ENCODE measurements around the gene NCL. TPM values are rescaled to one million over a fixed set of nuclear protein-coding genes. Genes with fewer than 3 reads are reported as not detected.

The NCL gene, protein sequence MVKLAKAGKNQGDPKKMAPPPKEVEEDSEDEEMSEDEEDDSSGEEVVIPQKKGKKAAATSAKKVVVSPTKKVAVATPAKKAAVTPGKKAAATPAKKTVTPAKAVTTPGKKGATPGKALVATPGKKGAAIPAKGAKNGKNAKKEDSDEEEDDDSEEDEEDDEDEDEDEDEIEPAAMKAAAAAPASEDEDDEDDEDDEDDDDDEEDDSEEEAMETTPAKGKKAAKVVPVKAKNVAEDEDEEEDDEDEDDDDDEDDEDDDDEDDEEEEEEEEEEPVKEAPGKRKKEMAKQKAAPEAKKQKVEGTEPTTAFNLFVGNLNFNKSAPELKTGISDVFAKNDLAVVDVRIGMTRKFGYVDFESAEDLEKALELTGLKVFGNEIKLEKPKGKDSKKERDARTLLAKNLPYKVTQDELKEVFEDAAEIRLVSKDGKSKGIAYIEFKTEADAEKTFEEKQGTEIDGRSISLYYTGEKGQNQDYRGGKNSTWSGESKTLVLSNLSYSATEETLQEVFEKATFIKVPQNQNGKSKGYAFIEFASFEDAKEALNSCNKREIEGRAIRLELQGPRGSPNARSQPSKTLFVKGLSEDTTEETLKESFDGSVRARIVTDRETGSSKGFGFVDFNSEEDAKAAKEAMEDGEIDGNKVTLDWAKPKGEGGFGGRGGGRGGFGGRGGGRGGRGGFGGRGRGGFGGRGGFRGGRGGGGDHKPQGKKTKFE
- total RNA-seq: 100 to 1,000 TPM; 461 to 462 TPM

- peak within 1 kb of the TSS; percentile 99 for H3K4me3 Mint-ChIP-seq
- H3K4me1 Mint-ChIP-seq: peaks cover 37% of the 10 kb centered on the region
- POLR2A ChIA-PET: interaction anchor here (0.5 to 4.1 kb wide), 31 partner anchors 9 to 1087 kb away, joined by 3 to 76 read pairs (median 4); partner anchors contain the start of genes COPS7B, EIF4E2, PDE6D and PTMA
- peak; percentile 93 for ATAC-seq (ENCODE audit: low read depth)
- H3K27ac Mint-ChIP-seq: peak within 1 kb of the TSS; percentile 100
- H3K9me3 Mint-ChIP-seq: no peaks in the 10 kb centered on the region
- no peaks in the 10 kb centered on the region for H3K27me3 Mint-ChIP-seq
- peak; percentile 88 for DNase-seq
- peaks cover 37% of the 10 kb centered on the region for H3K36me3 Mint-ChIP-seq
Measured at GRCh38 chr2:231463698-231464575, at the start of gene NCL. Gene NCL, minus strand, starts transcription at chr2:231464484. Its CDS starts 131 bp downstream, at chr2:231464353.

- peak overlapping the region; percentile 89 for H3K4me3 Mint-ChIP-seq
- H3K36me3 Mint-ChIP-seq: no peaks in the 10 kb centered on the region
- no peaks in the 10 kb centered on the region for H3K9me3 Mint-ChIP-seq
- POLR2A ChIA-PET: interaction anchor here (0.6 to 2.2 kb wide), 5 partner anchors 32 to 88 kb away, joined by 3 to 24 read pairs (median 4); partner anchors contain the start of gene NCL
- no peak for DNase-seq
- peaks cover 19% of the 10 kb centered on the region for H3K4me1 Mint-ChIP-seq
- peak overlapping the region; percentile 92 for H3K27ac Mint-ChIP-seq
- peaks cover 10% of the 10 kb centered on the region for H3K27me3 Mint-ChIP-seq
- no peak for ATAC-seq (ENCODE audit: low read depth)
Measured at GRCh38 chr2:231513746-231514224, 49.5 kb upstream of the NCL start.

DNA sequence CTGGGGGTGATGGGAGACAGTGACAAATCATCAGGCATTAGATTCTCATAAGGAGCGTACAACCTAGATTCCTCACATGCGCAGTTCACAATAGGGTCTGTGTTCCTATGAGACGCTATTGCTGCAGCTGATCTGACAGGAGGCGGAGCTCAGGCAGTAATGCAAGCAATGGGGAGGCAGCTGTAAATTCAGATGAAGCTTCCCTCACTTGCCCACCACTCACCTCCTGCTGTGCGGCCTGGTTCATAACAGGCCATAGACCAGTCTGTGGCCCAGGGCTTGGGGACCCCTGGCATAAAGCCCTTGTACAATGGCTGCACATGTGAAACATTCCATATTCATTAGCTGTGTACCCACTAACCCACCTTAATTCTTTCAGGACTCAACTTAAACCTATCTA lies 47.9 kb upstream of the NCL start:
- Mint-ChIP-seq H3K9me3 (no peaks in the 10 kb centered on the region), H3K4me3 (no peak overlapping the region), H3K36me3 (peaks cover 1% of the 10 kb centered on the region), H3K27ac (no peak overlapping the region), H3K27me3 (peaks cover 6% of the 10 kb centered on the region), H3K4me1 (peaks cover 14% of the 10 kb centered on the region)
- ATAC-seq (ENCODE audit: low read depth) (no peak), DNase-seq (no peak)
- POLR2A ChIA-PET: interaction anchor here (0.6 to 1.9 kb wide), 2 partner anchors 28 to 30 kb away, joined by 3 to 9 read pairs; no protein-coding TSS in a partner anchor

DNA sequence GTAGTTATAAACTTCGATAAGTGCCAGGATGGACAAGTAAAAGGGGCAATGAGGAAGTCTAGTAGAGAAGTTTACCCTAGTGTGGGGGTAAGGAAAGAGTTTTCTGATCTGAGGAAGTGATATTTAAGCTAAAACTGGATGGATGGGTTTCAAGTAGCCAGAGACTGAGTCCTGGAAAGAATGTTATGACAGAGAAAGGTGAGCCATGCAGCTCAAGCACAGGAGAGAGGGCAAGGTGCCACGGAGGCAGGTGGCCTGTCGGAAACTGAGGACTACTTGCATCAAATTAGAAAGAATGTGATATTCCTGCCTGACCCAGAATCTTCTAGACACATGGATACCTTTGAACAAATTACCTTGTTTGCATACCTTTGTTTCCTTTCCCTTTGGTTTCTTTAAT lies 39.5 kb upstream of the NCL start:
- Mint-ChIP-seq H3K4me3 (no peak overlapping the region), H3K36me3 (peaks cover 3% of the 10 kb centered on the region), H3K27me3 (no peaks in the 10 kb centered on the region), H3K27ac (no peak overlapping the region), H3K4me1 (no peaks in the 10 kb centered on the region), H3K9me3 (no peaks in the 10 kb centered on the region)
- DNase-seq (no peak), ATAC-seq (ENCODE audit: low read depth) (no peak)
- POLR2A ChIA-PET: no interaction called here

GRCh38 chr2:231502596-231502995 lies 38.3 kb upstream of the NCL start:
- Mint-ChIP-seq H3K4me1 (no peaks in the 10 kb centered on the region), H3K27me3 (no peaks in the 10 kb centered on the region), H3K4me3 (no peak overlapping the region), H3K27ac (no peak overlapping the region), H3K36me3 (peaks cover 3% of the 10 kb centered on the region), H3K9me3 (no peaks in the 10 kb centered on the region)
- ATAC-seq (ENCODE audit: low read depth) (no peak), DNase-seq (no peak)
- POLR2A ChIA-PET: no interaction called here

DNA sequence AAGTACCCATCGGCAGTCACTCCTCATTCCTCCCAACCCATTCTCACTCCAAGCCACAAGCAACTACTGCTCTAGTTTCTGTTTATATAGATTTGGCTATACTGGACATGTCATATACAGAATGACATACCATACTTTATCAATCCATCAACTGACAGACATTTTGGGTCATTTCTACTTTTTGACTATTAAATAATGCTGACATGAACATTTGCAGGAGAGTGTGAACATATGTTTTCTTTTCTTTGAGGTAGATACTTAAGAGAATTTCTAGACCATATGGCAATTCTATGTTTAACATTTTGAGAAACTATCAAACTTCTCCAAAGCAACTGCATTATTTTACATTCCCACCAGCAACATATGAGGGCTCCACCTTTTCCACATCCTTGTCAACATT lies 33.4 kb upstream of the NCL start:
- no peak for ATAC-seq (ENCODE audit: low read depth)
- Mint-ChIP-seq H3K36me3 (no peaks in the 10 kb centered on the region), H3K27ac (no peak overlapping the region), H3K9me3 (no peaks in the 10 kb centered on the region), H3K27me3 (no peaks in the 10 kb centered on the region), H3K4me1 (no peaks in the 10 kb centered on the region), H3K4me3 (no peak overlapping the region)
- POLR2A ChIA-PET: no interaction called here
- no peak for DNase-seq

GRCh38 chr2:231494669-231495068 lies 30.4 kb upstream of the NCL start:
- Mint-ChIP-seq H3K27me3 (no peaks in the 10 kb centered on the region), H3K4me1 (no peaks in the 10 kb centered on the region), H3K9me3 (no peaks in the 10 kb centered on the region), H3K4me3 (no peak overlapping the region), H3K27ac (no peak overlapping the region), H3K36me3 (no peaks in the 10 kb centered on the region)
- ATAC-seq (ENCODE audit: low read depth) (no peak), DNase-seq (no peak)
- POLR2A ChIA-PET: no interaction called here

DNA sequence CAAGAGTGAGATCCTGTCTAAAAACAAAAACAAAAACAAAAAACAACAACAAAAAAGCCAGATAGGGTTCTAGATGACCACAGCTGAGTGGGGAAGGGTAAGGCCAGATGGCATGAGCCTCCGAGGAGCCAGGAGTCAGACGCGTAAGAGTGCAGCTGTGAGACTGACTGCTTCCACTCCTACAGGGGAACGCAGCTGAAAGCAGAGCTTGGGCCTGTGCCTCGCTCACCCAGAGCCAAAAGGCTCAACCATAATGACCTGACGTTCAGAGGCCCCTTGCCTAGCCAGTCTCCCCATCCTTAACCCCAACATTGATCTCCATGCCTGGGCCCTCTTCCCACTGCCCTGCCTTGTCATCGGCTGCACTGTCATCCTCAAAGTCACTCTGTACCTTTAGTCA lies 26.5 kb upstream of the NCL start:
- ATAC-seq (ENCODE audit: low read depth) (no peak), DNase-seq (no peak)
- no peak overlapping the region for H3K27ac Mint-ChIP-seq
- no peaks in the 10 kb centered on the region for H3K27me3 Mint-ChIP-seq
- POLR2A ChIA-PET: no interaction called here
- H3K9me3 Mint-ChIP-seq: no peaks in the 10 kb centered on the region
- peaks cover 5% of the 10 kb centered on the region for H3K4me1 Mint-ChIP-seq
- H3K36me3 Mint-ChIP-seq: no peaks in the 10 kb centered on the region
- H3K4me3 Mint-ChIP-seq: no peak overlapping the region

- no peaks in the 10 kb centered on the region for H3K36me3 Mint-ChIP-seq
- H3K4me3 Mint-ChIP-seq: no peak overlapping the region
- H3K27ac Mint-ChIP-seq: no peak overlapping the region
- POLR2A ChIA-PET: no interaction called here
- no peak for ATAC-seq (ENCODE audit: low read depth)
- no peaks in the 10 kb centered on the region for H3K27me3 Mint-ChIP-seq
- no peak for DNase-seq
- no peaks in the 10 kb centered on the region for H3K9me3 Mint-ChIP-seq
- peaks cover 5% of the 10 kb centered on the region for H3K4me1 Mint-ChIP-seq
Measured at GRCh38 chr2:231489990-231490389, 25.7 kb upstream of the NCL start.

DNA sequence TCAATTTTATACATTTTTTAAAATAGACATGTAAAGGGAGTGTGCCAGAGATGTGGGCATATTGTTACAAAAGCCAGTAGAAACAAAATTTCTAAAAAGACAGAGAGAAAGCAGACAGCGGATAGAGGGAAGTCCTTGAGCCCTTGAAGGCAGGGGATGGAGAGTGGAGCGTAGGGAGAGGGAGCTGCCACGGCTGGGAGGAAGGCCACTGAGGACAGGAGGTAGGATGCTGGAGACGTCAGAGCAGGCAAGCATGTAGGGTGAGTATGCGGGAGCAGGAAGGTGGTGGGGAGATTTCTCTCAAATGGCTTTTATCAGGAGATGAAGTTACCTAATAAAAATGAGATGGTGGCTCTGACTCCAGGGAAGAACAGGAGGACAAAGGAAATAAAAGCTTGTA lies 24.0 kb upstream of the NCL start:
- ATAC-seq (ENCODE audit: low read depth): no peak
- Mint-ChIP-seq H3K9me3 (no peaks in the 10 kb centered on the region), H3K4me3 (no peak overlapping the region), H3K27me3 (no peaks in the 10 kb centered on the region), H3K36me3 (no peaks in the 10 kb centered on the region), H3K4me1 (peaks cover 9% of the 10 kb centered on the region), H3K27ac (no peak overlapping the region)
- POLR2A ChIA-PET: no interaction called here
- DNase-seq: no peak

DNA sequence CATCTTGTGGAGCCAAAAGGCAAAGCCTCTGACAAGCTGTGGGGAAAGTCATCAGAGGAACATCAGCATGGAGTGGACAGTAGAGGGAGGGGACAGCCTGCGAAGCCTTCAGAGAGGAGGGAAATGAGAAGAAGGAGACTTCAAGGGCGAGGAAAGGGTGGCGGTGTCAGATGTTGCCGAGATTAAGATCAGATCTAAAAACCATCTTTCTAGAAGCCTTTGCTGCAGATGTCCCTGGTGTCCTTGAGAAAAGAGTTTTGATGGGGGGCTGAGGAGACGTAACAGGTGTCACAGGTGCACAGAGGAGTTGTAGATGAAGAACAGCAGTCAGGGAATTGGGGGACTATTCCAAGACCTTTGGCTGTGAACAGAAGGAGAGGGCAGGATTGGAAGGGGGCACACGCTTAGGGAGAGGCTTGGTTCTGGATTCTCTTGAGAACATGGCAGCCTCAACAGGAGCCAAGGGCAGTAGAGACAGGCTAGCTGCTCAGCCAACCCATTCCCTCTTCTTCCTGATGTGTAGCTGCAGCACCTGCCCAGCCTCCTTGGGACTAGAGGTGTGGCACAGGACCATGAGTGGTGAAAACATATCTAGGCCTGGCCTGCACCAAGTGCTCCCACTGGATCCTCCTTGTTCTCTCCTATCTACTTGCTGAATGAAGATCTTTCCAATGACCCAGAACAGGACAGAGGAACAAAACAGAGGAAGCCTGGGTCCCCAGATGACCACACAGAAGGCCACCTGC lies 22.7 kb upstream of the NCL start:
- Mint-ChIP-seq H3K27ac (no peak overlapping the region), H3K27me3 (no peaks in the 10 kb centered on the region), H3K4me1 (peaks cover 12% of the 10 kb centered on the region), H3K9me3 (no peaks in the 10 kb centered on the region), H3K4me3 (no peak overlapping the region), H3K36me3 (no peaks in the 10 kb centered on the region)
- POLR2A ChIA-PET: interaction anchor here (1.4 kb wide), 1 partner anchor 23 kb away, joined by 3 read pairs; no protein-coding TSS in a partner anchor
- ATAC-seq (ENCODE audit: low read depth) (no peak), DNase-seq (peak; percentile 11)

Data from activated naive CD8-positive, alpha-beta T cell treated with anti-CD3 and anti-CD28 coated beads, Interleukin-2, amount 10 ng/mL, durations not matched to agents 7 days and 5 days (primary cell).